GM21576 (cell line): ENCODE data around the gene SF3B2.
"Not testable (repeated sequence)": the region's sequence is repeated elsewhere in the genome, so short reads cannot be mapped to it uniquely, and the experiment has no call there.

ENCODE experiments used
- ATAC-seq: cut with Tn5 transposase; IDR thresholded peaks from one replicate; pipeline ENCODE4 v1.9.1; 2021; ENCODE audit warnings: mild to moderate bottlenecking, moderate library complexity; ENCODE audit not compliant: unreplicated experiment

SF3B2 gene

GRCh38 chr11:66051766-66052663, at the start of gene SF3B2:
SF3B2 (plus strand) TSS chr11:66052364; CDS start chr11:66052385, 21 bp downstream.
- peak; percentile 87 for ATAC-seq

- peak; percentile 33 for ATAC-seq
Measured at GRCh38 chr11:66002648-66003225, 49.4 kb upstream of the SF3B2 start.

GRCh38 chr11:66003291-66003690, 48.9 kb upstream of the SF3B2 start:
- ATAC-seq = no peak

GRCh38 chr11:66004186-66004585, 48.0 kb upstream of the SF3B2 start:
- no peak for ATAC-seq

GRCh38 chr11:66006134-66006890, 45.9 kb upstream of the SF3B2 start:
- ATAC-seq = no peak

GRCh38 chr11:66006891-66007176, 45.3 kb upstream of the SF3B2 start:
- no peak for ATAC-seq

GRCh38 chr11:66007201-66007634, 44.9 kb upstream of the SF3B2 start:
- no peak for ATAC-seq

GRCh38 chr11:66008095-66008467, 44.1 kb upstream of the SF3B2 start:
- ATAC-seq = no peak

- ATAC-seq = no peak
Measured at GRCh38 chr11:66008468-66009101, 43.6 kb upstream of the SF3B2 start.

- not testable (repeated sequence) for ATAC-seq
Measured at GRCh38 chr11:66010036-66010435, 42.1 kb upstream of the SF3B2 start.

GRCh38 chr11:66011239-66011784, 40.9 kb upstream of the SF3B2 start:
- no peak for ATAC-seq

- no peak for ATAC-seq
Measured at GRCh38 chr11:66011785-66012303, 40.3 kb upstream of the SF3B2 start, which contains the start of gene CST6. CST6 (plus strand) TSS chr11:66012008; CDS start chr11:66012045, 37 bp downstream.

- ATAC-seq = no peak
Measured at GRCh38 chr11:66012371-66012945, 39.7 kb upstream of the SF3B2 start.

- no peak for ATAC-seq
Measured at GRCh38 chr11:66012946-66013761, 39.0 kb upstream of the SF3B2 start.

GRCh38 chr11:66013762-66014100, 38.4 kb upstream of the SF3B2 start:
- ATAC-seq = no peak

GRCh38 chr11:66014804-66015453, 37.2 kb upstream of the SF3B2 start:
- no peak for ATAC-seq

GRCh38 chr11:66015454-66015881, 36.7 kb upstream of the SF3B2 start:
- no peak for ATAC-seq

- ATAC-seq = no peak
Measured at GRCh38 chr11:66015936-66016792, 36.0 kb upstream of the SF3B2 start.
